OCI-LY3 (cell line): Measurements from ENCODE around the gene ZNF608.

ENCODE experiments used
- H2AFZ ChIP-seq: fragments of 200-600, 300-600 bp; shearing (Covaris generic); 2 replicates; pipeline ENCODE4 v1.6.0; 2014; ENCODE audit warnings: antibody characterized with exemption, low read depth, low read length
- H3K27ac ChIP-seq: fragments of 200-600, 300-600 bp; sonication (generic); 2 replicates; pipeline ENCODE4 v1.5.1; 2014; ENCODE audit warnings: mild to moderate bottlenecking, low read length, moderate library complexity, mixed read lengths
- H3K27me3 ChIP-seq: fragments of 200-600, 300-600 bp; sonication (generic); 2 replicates; pipeline ENCODE4 v1.6.1; 2014; ENCODE audit warnings: low read depth, low read length, mixed read lengths
- H3K36me3 ChIP-seq: fragments of 200-600, 300-600 bp; sonication (generic); replicated peaks from 2 replicates; pipeline ENCODE3; 2014; ENCODE audit warnings: low read depth, low read length, mixed read lengths
- H3K4me1 ChIP-seq: fragments of 300-600, 200-600 bp; sonication (generic); 2 replicates; pipeline ENCODE4 v1.6.1; 2014; ENCODE audit warnings: low read length, mixed read lengths
- H3K4me2 ChIP-seq: fragments of 200-600, 300-600 bp; sonication (generic); 2 replicates; pipeline ENCODE4 v1.6.1; 2014; ENCODE audit warnings: low read length, mixed read lengths
- H3K4me3 ChIP-seq: fragments of 300-600, 200-600 bp; sonication (generic); 2 replicates; pipeline ENCODE4 v1.5.1; 2014; ENCODE audit warnings: antibody characterized with exemption, mild to moderate bottlenecking, low read length, moderate library complexity
- H3K79me2 ChIP-seq: fragments of 300-600, 200-600 bp; shearing (Covaris generic); 2 replicates; pipeline ENCODE4 v1.6.1; 2014; ENCODE audit warnings: mild to moderate bottlenecking, low read length, mixed read lengths
- H3K9ac ChIP-seq: fragments of 300-600, 200-600 bp; shearing (Covaris generic); 2 replicates; pipeline ENCODE4 v1.6.0; 2014; ENCODE audit warnings: mild to moderate bottlenecking, low read length, moderate library complexity
- H3K9me3 ChIP-seq: fragments of 200-600, 300-600 bp; shearing (Covaris generic); 2 replicates; pipeline ENCODE4 v1.6.1; 2014; ENCODE audit warnings: low read length, mixed read lengths; ENCODE audit not compliant: insufficient read depth
- H4K20me1 ChIP-seq: fragments of 200-600, 300-600 bp; sonication (generic); 2 replicates; pipeline ENCODE4 v1.6.1; 2016; ENCODE audit warnings: low read length, mixed read lengths; ENCODE audit not compliant: insufficient read depth
- CTCF ChIP-seq: fragments of 200-600, 300-600 bp; sonication (generic); IDR thresholded peaks from 2 replicates; pipeline ENCODE4 v1.5.1; 2014; ENCODE audit warnings: antibody characterized with exemption, low read length, low read depth
- EZH2phosphoT487 ChIP-seq: fragments of 200-600 bp; shearing (Covaris generic); IDR thresholded peaks from 2 replicates; pipeline ENCODE4 v1.6.1; 2018; ENCODE audit warnings: antibody characterized with exemption, mixed run types, low read depth

Gene ZNF608

DNA sequence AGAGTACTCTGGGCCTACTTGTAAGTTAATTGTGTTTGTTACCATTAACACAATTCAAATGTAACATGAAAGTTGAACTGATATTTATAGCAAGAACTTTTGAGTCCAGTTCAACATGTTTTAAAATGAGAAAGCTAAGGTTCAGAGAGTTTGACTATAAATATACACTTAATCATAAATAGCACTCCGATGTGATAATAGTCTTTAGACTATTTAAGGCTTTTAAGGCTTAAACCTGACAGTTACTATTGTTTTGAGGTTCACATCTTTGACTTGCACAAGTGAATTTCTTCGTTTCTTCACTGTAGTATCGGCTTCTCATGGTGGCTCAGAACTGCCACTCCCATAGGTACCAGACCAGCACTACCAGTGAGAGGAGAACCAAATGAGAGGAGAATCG is 42.4 kb downstream of the ZNF608 start:
- Histone ChIP-seq H3K4me3 (no peak overlapping the region), H3K9ac (no peak overlapping the region), H3K9me3 (no peaks in the 10 kb centered on the region), H3K27ac (no peak overlapping the region), H3K27me3 (peaks cover 4% of the 10 kb centered on the region; the same call in 1 of the 2 replicates), H3K4me2 (peak overlapping the region; percentile 92; the same call in 1 of the 2 replicates), H2AFZ (no peak overlapping the region), H4K20me1 (no peaks in the 10 kb centered on the region), H3K79me2 (0 out of 2 replicates have a peak, but pooled peaks cover 3% of the 10 kb centered on the region), H3K36me3 (no peaks in the 10 kb centered on the region), H3K4me1 (peaks cover 69% of the 10 kb centered on the region)
- TF ChIP-seq CTCF = no peak
- TF ChIP-seq EZH2phosphoT487 = no peak

GRCh38 chr5:124702525-124702924 is 43.9 kb downstream of the ZNF608 start:
- peak overlapping the region; percentile 38; the same call in 1 of the 2 replicates for H3K4me3 ChIP-seq

DNA sequence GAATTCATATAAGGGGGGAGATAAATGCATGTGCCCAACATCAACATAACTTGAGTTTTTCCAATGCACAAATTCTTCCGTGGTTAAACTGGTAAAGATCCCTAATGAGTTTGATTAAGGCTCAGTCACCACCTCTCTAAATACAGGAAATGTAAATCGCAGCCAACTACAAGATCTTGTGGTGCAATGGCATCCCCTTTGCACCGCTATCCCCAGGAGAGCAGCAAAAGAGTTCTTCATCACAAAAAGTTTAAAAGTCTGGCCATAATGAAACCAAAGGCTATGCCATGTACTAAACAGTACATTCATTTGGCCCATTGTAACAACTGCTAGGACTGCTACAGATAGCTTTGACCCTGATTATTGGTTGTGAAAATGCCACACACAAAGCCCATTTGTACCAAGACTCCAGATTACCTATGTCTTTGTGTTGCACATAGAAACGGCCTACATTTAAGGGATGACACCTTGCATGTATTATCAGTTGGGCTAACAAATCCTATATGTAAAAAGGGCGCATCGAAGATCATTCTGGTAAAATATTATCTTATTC is 44.5 kb downstream of the ZNF608 start:
- H3K27me3 ChIP-seq = peaks cover 4% of the 10 kb centered on the region; the same call in 1 of the 2 replicates
- H3K27ac ChIP-seq = no peak overlapping the region
- no peak overlapping the region for H2AFZ ChIP-seq
- H3K79me2 ChIP-seq = 0 out of 2 replicates have a peak, but pooled peaks cover 3% of the 10 kb centered on the region
- no peaks in the 10 kb centered on the region for H3K36me3 ChIP-seq
- H3K4me1 ChIP-seq = peaks cover 61% of the 10 kb centered on the region
- H3K9ac ChIP-seq = no peak overlapping the region
- no peak overlapping the region for H3K4me3 ChIP-seq
- H3K9me3 ChIP-seq = no peaks in the 10 kb centered on the region
- H4K20me1 ChIP-seq = no peaks in the 10 kb centered on the region
- H3K4me2 ChIP-seq = peak overlapping the region; percentile 65
- TF ChIP-seq EZH2phosphoT487 (no peak), CTCF (no peak)

More at GRCh38 chr5:124702525-124702924, 43.9 kb downstream of the ZNF608 start:
- H3K4me2 ChIP-seq = peak overlapping the region; percentile 65
- peaks cover 67% of the 10 kb centered on the region for H3K4me1 ChIP-seq
- TF ChIP-seq EZH2phosphoT487 (no peak), CTCF (no peak)
- H3K36me3 ChIP-seq = no peaks in the 10 kb centered on the region
- peak overlapping the region; percentile 19; the same call in 1 of the 2 replicates for H3K9ac ChIP-seq
- H3K27ac ChIP-seq = peak overlapping the region; percentile 36
- H4K20me1 ChIP-seq = no peaks in the 10 kb centered on the region
- H3K79me2 ChIP-seq = 0 out of 2 replicates have a peak, but pooled peaks cover 3% of the 10 kb centered on the region
- peaks cover 4% of the 10 kb centered on the region; the same call in 1 of the 2 replicates for H3K27me3 ChIP-seq
- H3K9me3 ChIP-seq = no peaks in the 10 kb centered on the region
- no peak overlapping the region for H2AFZ ChIP-seq

DNA sequence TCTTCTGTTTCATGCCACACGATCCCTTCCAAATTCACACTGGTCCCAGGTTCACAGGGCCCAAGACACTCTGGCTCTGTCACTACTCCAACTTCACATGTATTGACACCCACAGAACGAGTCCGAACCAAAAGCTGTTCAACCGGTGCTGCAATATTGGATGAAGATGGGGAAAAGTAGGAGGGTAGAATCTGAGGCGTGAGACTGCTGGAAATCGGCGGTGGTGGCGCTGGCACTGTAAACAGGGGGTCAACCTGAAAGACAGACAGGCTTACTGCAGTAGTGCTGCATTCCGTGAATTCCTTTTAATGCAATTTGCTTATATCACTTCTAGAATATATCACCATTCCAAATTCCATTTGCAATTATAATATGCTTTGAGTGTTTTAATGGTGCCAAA is 45.4 kb downstream of the ZNF608 start:
- H3K4me2 ChIP-seq = no peak overlapping the region
- peaks cover 4% of the 10 kb centered on the region; the same call in 1 of the 2 replicates for H3K27me3 ChIP-seq
- H3K79me2 ChIP-seq = 0 out of 2 replicates have a peak, but pooled peaks cover 3% of the 10 kb centered on the region
- H2AFZ ChIP-seq = no peak overlapping the region
- no peaks in the 10 kb centered on the region for H3K36me3 ChIP-seq
- peaks cover 52% of the 10 kb centered on the region for H3K4me1 ChIP-seq
- no peaks in the 10 kb centered on the region for H4K20me1 ChIP-seq
- H3K9ac ChIP-seq = no peak overlapping the region
- no peak overlapping the region for H3K4me3 ChIP-seq
- TF ChIP-seq EZH2phosphoT487 (no peak), CTCF (no peak)
- no peak overlapping the region for H3K27ac ChIP-seq
- H3K9me3 ChIP-seq = no peaks in the 10 kb centered on the region
